A549 (cell line): ENCODE measurements around the gene CTDP1.

ENCODE experiments used
- BHLHE40 ChIP-seq: IDR thresholded peaks from 2 replicates; pipeline ENCODE4 v1.6.1; 2012; ENCODE audit warnings: low read depth, low read length, inconsistent platforms
- CTCF ChIP-seq: fragments of >200 bp; sonication (Bioruptor Twin); formaldehyde crosslinking; IDR thresholded peaks from 3 replicates; pipeline ENCODE4 v1.5.1; 2016
- ESRRA ChIP-seq: fragments of 150-350 bp; IDR thresholded peaks from 2 replicates; pipeline ENCODE4 v1.6.1; 2014; ENCODE audit warnings: mild to moderate bottlenecking, low read length, borderline replicate concordance
- KDM5A ChIP-seq: fragments of 200-600 bp; sonication (generic); IDR thresholded peaks from 2 replicates; pipeline ENCODE4 v1.6.1; 2016; ENCODE audit warnings: antibody characterized with exemption, mild to moderate bottlenecking
- MAX ChIP-seq: IDR thresholded peaks from 2 replicates; pipeline ENCODE4 v1.6.1; 2012
- POLR2A ChIP-seq: IDR thresholded peaks from 2 replicates; pipeline ENCODE4 v1.6.1; 2012; ENCODE audit warnings: mild to moderate bottlenecking, low read length
- TF ChIP-seq, protein P1 (sequence below): fragments of 150-350 bp; IDR thresholded peaks from 2 replicates; pipeline ENCODE4 v1.6.1; 2014; ENCODE audit warnings: low read depth, mild to moderate bottlenecking, low read length
- TF ChIP-seq, protein P2 (sequence below): fragments of 200-600 bp; sonication (generic); IDR thresholded peaks from 2 replicates; pipeline ENCODE4 v1.6.1; 2016; ENCODE audit warnings: antibody characterized with exemption, mild to moderate bottlenecking, moderate library complexity

DNA sequence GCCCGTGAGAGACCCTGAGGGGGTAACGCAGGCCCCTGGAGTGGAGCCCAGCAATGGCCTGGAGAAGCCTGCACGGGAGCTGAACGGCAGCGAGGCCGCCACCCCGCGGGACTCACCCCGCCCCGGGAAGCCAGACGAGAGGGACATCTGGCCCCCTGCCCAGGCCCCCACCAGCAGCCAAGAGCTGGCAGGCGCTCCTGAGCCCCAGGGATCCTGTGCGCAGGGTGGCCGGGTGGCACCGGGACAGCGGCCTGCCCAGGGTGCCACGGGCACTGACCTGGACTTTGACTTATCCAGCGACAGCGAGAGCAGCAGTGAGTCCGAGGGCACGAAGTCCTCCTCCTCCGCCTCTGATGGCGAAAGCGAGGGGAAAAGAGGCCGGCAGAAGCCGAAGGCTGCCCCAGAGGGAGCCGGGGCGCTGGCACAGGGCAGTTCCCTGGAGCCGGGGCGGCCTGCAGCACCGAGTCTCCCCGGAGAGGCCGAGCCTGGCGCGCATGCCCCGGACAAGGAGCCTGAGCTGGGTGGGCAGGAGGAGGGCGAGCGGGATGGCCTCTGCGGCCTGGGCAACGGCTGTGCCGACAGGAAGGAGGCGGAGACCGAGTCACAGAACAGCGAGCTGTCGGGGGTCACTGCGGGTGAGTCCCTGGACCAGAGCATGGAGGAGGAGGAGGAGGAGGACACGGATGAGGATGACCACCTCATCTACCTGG lies 35.1 kb downstream of the CTDP1 start:
- TF ChIP-seq POLR2A (no peak), CTCF (no peak), KDM5A (no peak), BHLHE40 (no peak), MAX (no peak), ESRRA (no peak)
- TF ChIP-seq, protein P1, sequence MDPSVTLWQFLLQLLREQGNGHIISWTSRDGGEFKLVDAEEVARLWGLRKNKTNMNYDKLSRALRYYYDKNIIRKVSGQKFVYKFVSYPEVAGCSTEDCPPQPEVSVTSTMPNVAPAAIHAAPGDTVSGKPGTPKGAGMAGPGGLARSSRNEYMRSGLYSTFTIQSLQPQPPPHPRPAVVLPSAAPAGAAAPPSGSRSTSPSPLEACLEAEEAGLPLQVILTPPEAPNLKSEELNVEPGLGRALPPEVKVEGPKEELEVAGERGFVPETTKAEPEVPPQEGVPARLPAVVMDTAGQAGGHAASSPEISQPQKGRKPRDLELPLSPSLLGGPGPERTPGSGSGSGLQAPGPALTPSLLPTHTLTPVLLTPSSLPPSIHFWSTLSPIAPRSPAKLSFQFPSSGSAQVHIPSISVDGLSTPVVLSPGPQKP: no peak
- TF ChIP-seq, protein P2, sequence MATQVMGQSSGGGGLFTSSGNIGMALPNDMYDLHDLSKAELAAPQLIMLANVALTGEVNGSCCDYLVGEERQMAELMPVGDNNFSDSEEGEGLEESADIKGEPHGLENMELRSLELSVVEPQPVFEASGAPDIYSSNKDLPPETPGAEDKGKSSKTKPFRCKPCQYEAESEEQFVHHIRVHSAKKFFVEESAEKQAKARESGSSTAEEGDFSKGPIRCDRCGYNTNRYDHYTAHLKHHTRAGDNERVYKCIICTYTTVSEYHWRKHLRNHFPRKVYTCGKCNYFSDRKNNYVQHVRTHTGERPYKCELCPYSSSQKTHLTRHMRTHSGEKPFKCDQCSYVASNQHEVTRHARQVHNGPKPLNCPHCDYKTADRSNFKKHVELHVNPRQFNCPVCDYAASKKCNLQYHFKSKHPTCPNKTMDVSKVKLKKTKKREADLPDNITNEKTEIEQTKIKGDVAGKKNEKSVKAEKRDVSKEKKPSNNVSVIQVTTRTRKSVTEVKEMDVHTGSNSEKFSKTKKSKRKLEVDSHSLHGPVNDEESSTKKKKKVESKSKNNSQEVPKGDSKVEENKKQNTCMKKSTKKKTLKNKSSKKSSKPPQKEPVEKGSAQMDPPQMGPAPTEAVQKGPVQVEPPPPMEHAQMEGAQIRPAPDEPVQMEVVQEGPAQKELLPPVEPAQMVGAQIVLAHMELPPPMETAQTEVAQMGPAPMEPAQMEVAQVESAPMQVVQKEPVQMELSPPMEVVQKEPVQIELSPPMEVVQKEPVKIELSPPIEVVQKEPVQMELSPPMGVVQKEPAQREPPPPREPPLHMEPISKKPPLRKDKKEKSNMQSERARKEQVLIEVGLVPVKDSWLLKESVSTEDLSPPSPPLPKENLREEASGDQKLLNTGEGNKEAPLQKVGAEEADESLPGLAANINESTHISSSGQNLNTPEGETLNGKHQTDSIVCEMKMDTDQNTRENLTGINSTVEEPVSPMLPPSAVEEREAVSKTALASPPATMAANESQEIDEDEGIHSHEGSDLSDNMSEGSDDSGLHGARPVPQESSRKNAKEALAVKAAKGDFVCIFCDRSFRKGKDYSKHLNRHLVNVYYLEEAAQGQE: no peak
